Measurements from ENCODE around the gene IL17RE.

IL17RE gene

DNA sequence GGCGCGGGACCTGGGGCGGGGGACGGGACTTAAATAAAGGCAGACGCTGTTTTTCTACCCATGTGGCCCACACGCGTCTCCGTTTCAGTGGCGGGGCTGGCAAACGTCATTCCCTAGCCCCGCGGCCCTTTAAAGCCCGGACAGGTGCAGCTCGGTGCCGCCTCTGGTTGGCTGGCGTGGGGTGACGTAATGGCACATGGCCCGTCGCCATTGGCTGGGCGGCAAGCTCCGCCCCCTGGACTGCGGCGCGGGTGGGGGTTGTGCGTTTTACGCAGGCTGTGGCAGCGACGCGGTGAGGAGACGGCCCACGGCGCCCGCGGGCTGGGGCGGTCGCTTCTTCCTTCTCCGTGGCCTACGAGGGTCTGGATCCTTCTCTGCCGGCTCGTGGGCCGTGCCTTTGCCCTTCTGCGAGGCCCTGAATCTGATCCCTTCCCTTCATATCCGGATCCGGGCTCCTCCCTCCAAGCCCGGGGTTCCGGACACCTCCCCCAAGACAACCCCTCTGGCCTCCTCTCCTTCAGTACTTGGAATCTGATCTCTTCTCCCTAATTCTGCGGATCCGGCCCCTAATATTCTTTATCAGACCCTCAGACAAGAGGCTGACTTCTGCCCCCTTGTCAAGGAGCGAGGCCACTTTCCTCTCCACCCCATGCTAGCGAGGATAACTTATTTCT lies 31.1 kb downstream of the IL17RE start, which contains the start of gene CRELD1 (continued):
- TF ChIP-seq, protein P1, sequence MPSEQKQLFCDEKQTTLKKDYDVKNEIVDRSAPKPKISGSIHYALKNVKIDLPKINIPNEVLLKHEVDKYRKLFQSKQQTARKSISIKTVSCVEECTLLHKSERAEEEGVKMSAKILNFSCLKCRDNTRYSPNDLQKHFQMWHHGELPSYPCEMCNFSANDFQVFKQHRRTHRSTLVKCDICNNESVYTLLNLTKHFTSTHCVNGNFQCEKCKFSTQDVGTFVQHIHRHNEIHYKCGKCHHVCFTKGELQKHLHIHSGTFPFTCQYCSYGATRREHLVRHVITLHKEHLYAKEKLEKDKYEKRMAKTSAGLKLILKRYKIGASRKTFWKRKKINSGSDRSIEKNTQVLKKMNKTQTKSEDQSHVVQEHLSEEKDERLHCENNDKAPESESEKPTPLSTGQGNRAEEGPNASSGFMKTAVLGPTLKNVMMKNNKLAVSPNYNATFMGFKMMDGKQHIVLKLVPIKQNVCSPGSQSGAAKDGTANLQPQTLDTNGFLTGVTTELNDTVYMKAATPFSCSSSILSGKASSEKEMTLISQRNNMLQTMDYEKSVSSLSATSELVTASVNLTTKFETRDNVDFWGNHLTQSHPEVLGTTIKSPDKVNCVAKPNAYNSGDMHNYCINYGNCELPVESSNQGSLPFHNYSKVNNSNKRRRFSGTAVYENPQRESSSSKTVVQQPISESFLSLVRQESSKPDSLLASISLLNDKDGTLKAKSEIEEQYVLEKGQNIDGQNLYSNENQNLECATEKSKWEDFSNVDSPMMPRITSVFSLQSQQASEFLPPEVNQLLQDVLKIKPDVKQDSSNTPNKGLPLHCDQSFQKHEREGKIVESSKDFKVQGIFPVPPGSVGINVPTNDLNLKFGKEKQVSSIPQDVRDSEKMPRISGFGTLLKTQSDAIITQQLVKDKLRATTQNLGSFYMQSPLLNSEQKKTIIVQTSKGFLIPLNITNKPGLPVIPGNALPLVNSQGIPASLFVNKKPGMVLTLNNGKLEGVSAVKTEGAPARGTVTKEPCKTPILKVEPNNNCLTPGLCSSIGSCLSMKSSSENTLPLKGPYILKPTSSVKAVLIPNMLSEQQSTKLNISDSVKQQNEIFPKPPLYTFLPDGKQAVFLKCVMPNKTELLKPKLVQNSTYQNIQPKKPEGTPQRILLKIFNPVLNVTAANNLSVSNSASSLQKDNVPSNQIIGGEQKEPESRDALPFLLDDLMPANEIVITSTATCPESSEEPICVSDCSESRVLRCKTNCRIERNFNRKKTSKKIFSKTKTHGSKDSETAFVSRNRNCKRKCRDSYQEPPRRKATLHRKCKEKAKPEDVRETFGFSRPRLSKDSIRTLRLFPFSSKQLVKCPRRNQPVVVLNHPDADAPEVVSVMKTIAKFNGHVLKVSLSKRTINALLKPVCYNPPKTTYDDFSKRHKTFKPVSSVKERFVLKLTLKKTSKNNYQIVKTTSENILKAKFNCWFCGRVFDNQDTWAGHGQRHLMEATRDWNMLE (tag by site-specific recombination; conservative IDR thresholded peaks at IDR 0.05; ENCODE audit: low read depth): no peak
- TF ChIP-seq ZNF558 (tag by site-specific recombination; IDR thresholded peaks at IDR 0.05) (no peak), ZFHX2 (tag by site-specific recombination; conservative IDR thresholded peaks at IDR 0.05) (peak; percentile 54), FEZF1 (tag by site-specific recombination; IDR thresholded peaks at IDR 0.05) (peak; percentile 79), ZNF560 (tag by site-specific recombination; IDR thresholded peaks at IDR 0.05; ENCODE audit: borderline replicate concordance) (no peak), ZNF670 (tag by site-specific recombination; IDR thresholded peaks at IDR 0.05; ENCODE audit: low read depth) (no peak), KLF8 (tag by site-specific recombination; IDR thresholded peaks at IDR 0.05) (no peak), ZNF629 (tag by site-specific recombination; IDR thresholded peaks at IDR 0.05) (peak; percentile 89), ZNF155 (tag by site-specific recombination; IDR thresholded peaks at IDR 0.05) (no peak), ZFP3 (tag by site-specific recombination; IDR thresholded peaks at IDR 0.05; ENCODE audit: low read depth) (no peak), ZNF394 (tag by site-specific recombination; IDR thresholded peaks at IDR 0.05; ENCODE audit: borderline replicate concordance) (no peak), ZNF146 (tag by site-specific recombination; IDR thresholded peaks at IDR 0.05) (no peak; the same call in 1 of the 2 replicates), ZNF426 (tag by site-specific recombination; IDR thresholded peaks at IDR 0.05) (no peak), ZSCAN23 (tag by site-specific recombination; IDR thresholded peaks at IDR 0.05) (no peak)
- TF ChIP-seq, protein P2, sequence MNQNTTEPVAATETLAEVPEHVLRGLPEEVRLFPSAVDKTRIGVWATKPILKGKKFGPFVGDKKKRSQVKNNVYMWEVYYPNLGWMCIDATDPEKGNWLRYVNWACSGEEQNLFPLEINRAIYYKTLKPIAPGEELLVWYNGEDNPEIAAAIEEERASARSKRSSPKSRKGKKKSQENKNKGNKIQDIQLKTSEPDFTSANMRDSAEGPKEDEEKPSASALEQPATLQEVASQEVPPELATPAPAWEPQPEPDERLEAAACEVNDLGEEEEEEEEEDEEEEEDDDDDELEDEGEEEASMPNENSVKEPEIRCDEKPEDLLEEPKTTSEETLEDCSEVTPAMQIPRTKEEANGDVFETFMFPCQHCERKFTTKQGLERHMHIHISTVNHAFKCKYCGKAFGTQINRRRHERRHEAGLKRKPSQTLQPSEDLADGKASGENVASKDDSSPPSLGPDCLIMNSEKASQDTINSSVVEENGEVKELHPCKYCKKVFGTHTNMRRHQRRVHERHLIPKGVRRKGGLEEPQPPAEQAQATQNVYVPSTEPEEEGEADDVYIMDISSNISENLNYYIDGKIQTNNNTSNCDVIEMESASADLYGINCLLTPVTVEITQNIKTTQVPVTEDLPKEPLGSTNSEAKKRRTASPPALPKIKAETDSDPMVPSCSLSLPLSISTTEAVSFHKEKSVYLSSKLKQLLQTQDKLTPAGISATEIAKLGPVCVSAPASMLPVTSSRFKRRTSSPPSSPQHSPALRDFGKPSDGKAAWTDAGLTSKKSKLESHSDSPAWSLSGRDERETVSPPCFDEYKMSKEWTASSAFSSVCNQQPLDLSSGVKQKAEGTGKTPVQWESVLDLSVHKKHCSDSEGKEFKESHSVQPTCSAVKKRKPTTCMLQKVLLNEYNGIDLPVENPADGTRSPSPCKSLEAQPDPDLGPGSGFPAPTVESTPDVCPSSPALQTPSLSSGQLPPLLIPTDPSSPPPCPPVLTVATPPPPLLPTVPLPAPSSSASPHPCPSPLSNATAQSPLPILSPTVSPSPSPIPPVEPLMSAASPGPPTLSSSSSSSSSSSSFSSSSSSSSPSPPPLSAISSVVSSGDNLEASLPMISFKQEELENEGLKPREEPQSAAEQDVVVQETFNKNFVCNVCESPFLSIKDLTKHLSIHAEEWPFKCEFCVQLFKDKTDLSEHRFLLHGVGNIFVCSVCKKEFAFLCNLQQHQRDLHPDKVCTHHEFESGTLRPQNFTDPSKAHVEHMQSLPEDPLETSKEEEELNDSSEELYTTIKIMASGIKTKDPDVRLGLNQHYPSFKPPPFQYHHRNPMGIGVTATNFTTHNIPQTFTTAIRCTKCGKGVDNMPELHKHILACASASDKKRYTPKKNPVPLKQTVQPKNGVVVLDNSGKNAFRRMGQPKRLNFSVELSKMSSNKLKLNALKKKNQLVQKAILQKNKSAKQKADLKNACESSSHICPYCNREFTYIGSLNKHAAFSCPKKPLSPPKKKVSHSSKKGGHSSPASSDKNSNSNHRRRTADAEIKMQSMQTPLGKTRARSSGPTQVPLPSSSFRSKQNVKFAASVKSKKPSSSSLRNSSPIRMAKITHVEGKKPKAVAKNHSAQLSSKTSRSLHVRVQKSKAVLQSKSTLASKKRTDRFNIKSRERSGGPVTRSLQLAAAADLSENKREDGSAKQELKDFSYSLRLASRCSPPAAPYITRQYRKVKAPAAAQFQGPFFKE (tag by site-specific recombination; IDR thresholded peaks at IDR 0.05; ENCODE audit: borderline replicate concordance): no peak
- TF ChIP-seq, protein P3, sequence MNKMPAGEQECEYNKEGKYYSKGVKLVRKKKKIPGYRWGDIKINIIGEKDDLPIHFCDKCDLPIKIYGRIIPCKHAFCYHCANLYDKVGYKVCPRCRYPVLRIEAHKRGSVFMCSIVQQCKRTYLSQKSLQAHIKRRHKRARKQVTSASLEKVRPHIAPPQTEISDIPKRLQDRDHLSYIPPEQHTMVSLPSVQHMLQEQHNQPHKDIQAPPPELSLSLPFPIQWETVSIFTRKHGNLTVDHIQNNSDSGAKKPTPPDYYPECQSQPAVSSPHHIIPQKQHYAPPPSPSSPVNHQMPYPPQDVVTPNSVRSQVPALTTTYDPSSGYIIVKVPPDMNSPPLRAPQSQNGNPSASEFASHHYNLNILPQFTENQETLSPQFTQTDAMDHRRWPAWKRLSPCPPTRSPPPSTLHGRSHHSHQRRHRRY (tag by site-specific recombination; IDR thresholded peaks at IDR 0.05): no peak
- TF ChIP-seq, protein P4, sequence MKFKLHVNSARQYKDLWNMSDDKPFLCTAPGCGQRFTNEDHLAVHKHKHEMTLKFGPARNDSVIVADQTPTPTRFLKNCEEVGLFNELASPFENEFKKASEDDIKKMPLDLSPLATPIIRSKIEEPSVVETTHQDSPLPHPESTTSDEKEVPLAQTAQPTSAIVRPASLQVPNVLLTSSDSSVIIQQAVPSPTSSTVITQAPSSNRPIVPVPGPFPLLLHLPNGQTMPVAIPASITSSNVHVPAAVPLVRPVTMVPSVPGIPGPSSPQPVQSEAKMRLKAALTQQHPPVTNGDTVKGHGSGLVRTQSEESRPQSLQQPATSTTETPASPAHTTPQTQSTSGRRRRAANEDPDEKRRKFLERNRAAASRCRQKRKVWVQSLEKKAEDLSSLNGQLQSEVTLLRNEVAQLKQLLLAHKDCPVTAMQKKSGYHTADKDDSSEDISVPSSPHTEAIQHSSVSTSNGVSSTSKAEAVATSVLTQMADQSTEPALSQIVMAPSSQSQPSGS (tag by site-specific recombination; IDR thresholded peaks at IDR 0.05; ENCODE audit: low read depth): peak; percentile 99
- TF ChIP-seq, protein P5, sequence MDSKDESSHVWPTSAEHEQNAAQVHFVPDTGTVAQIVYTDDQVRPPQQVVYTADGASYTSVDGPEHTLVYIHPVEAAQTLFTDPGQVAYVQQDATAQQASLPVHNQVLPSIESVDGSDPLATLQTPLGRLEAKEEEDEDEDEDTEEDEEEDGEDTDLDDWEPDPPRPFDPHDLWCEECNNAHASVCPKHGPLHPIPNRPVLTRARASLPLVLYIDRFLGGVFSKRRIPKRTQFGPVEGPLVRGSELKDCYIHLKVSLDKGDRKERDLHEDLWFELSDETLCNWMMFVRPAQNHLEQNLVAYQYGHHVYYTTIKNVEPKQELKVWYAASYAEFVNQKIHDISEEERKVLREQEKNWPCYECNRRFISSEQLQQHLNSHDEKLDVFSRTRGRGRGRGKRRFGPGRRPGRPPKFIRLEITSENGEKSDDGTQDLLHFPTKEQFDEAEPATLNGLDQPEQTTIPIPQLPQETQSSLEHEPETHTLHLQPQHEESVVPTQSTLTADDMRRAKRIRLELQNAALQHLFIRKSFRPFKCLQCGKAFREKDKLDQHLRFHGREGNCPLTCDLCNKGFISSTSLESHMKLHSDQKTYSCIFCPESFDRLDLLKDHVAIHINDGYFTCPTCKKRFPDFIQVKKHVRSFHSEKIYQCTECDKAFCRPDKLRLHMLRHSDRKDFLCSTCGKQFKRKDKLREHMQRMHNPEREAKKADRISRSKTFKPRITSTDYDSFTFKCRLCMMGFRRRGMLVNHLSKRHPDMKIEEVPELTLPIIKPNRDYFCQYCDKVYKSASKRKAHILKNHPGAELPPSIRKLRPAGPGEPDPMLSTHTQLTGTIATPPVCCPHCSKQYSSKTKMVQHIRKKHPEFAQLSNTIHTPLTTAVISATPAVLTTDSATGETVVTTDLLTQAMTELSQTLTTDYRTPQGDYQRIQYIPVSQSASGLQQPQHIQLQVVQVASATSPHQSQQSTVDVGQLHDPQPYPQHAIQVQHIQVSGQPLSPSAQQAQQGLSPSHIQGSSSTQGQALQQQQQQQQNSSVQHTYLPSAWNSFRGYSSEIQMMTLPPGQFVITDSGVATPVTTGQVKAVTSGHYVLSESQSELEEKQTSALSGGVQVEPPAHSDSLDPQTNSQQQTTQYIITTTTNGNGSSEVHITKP (tag by site-specific recombination; IDR thresholded peaks at IDR 0.05): peak; percentile 9; the same call in 1 of the 2 replicates
- TF ChIP-seq, protein P6, sequence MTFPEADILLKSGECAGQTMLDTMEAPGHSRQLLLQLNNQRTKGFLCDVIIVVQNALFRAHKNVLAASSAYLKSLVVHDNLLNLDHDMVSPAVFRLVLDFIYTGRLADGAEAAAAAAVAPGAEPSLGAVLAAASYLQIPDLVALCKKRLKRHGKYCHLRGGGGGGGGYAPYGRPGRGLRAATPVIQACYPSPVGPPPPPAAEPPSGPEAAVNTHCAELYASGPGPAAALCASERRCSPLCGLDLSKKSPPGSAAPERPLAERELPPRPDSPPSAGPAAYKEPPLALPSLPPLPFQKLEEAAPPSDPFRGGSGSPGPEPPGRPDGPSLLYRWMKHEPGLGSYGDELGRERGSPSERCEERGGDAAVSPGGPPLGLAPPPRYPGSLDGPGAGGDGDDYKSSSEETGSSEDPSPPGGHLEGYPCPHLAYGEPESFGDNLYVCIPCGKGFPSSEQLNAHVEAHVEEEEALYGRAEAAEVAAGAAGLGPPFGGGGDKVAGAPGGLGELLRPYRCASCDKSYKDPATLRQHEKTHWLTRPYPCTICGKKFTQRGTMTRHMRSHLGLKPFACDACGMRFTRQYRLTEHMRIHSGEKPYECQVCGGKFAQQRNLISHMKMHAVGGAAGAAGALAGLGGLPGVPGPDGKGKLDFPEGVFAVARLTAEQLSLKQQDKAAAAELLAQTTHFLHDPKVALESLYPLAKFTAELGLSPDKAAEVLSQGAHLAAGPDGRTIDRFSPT (tag by site-specific recombination; IDR thresholded peaks at IDR 0.05): no peak
